Globus pallidus (tissue), 1 donor: ENCODE measurements around the gene SLC7A9.
"Not testable (repeated sequence)": the region's sequence is repeated elsewhere in the genome, so short reads cannot be mapped to it uniquely, and the experiment has no call there.

ENCODE experiments used
- DNase-seq: peaks from one replicate; pipeline ENCODE4 v3.0.0-alpha.2; 2015; ENCODE audit warnings: low spot score

Gene SLC7A9

GRCh38 chr19:32863841-32864240 lies 5.7 kb downstream of the SLC7A9 start:
- DNase-seq, result no peak

- DNase-seq, result no peak
Observed at GRCh38 chr19:32863301-32863700, 6.3 kb downstream of the SLC7A9 start.

- no peak for DNase-seq
Observed at GRCh38 chr19:32862741-32863140, 6.8 kb downstream of the SLC7A9 start.

- DNase-seq, result no peak
Observed at GRCh38 chr19:32862173-32862572, 7.4 kb downstream of the SLC7A9 start.

GRCh38 chr19:32861596-32861995 lies 8.0 kb downstream of the SLC7A9 start:
- no peak for DNase-seq

- DNase-seq, result no peak
Observed at GRCh38 chr19:32859591-32859990, 10.0 kb downstream of the SLC7A9 start.

GRCh38 chr19:32858559-32858958 lies 11.0 kb downstream of the SLC7A9 start:
- DNase-seq, result no peak

GRCh38 chr19:32858155-32858554 lies 11.4 kb downstream of the SLC7A9 start:
- DNase-seq, result no peak

GRCh38 chr19:32857584-32857983 lies 12.0 kb downstream of the SLC7A9 start:
- DNase-seq, result no peak

GRCh38 chr19:32856818-32857217 lies 12.7 kb downstream of the SLC7A9 start:
- DNase-seq, result not testable (repeated sequence)

GRCh38 chr19:32852216-32852615 lies 17.4 kb downstream of the SLC7A9 start:
- DNase-seq, result no peak

GRCh38 chr19:32848035-32848434 lies 21.5 kb downstream of the SLC7A9 start:
- DNase-seq, result not testable (repeated sequence)

GRCh38 chr19:32843716-32844245 lies 25.8 kb downstream of the SLC7A9 start:
- DNase-seq, result no peak

- no peak for DNase-seq
Observed at GRCh38 chr19:32842061-32842460, 27.5 kb downstream of the SLC7A9 start.

- DNase-seq, result no peak
Observed at GRCh38 chr19:32837531-32837930, 32.0 kb downstream of the SLC7A9 start.

GRCh38 chr19:32833388-32833787 lies 36.2 kb downstream of the SLC7A9 start:
- DNase-seq, result not testable (repeated sequence)

- not testable (repeated sequence) for DNase-seq
Observed at GRCh38 chr19:32832825-32833224, 36.7 kb downstream of the SLC7A9 start.

- DNase-seq, result not testable (repeated sequence)
Observed at GRCh38 chr19:32832094-32832493, 37.5 kb downstream of the SLC7A9 start.

GRCh38 chr19:32831611-32832010 lies 38.0 kb downstream of the SLC7A9 start:
- no peak for DNase-seq

GRCh38 chr19:32830231-32831014 lies 39.1 kb downstream of the SLC7A9 start:
- no peak for DNase-seq

- DNase-seq, result no peak
Observed at GRCh38 chr19:32829345-32829896, 40.1 kb downstream of the SLC7A9 start.

GRCh38 chr19:32828643-32829344 lies 40.8 kb downstream of the SLC7A9 start:
- no peak for DNase-seq

GRCh38 chr19:32828139-32828538 lies 41.4 kb downstream of the SLC7A9 start:
- DNase-seq, result no peak
